ENCODE measurements around the gene PPY.
A peak's percentile ranks its signal among the peaks of the same experiment; 100 is the strongest.
"Not testable (repeated sequence)": the region's sequence is repeated elsewhere in the genome, so short reads cannot be mapped to it uniquely, and the experiment has no call there.

PPY gene

GRCh38 chr17:43905985-43906852, 36.1 kb downstream of the PPY start:
- peak; percentile 84 for DNase-seq (ENCODE audit: low read depth, low spot score)

- no peak for DNase-seq (ENCODE audit: low read depth, low spot score)
These were observed 36.8 kb downstream of the PPY start for GRCh38 chr17:43905400-43905984.

- no peak for DNase-seq (ENCODE audit: low read depth, low spot score)
These were observed 40.3 kb downstream of the PPY start for GRCh38 chr17:43901861-43902589.

- no peak for DNase-seq (ENCODE audit: low read depth, low spot score)
These were observed 41.2 kb downstream of the PPY start for GRCh38 chr17:43900858-43901754.

GRCh38 chr17:43900183-43900857, 42.0 kb downstream of the PPY start:
- DNase-seq (ENCODE audit: low read depth, low spot score), result peak; percentile 94

DNA sequence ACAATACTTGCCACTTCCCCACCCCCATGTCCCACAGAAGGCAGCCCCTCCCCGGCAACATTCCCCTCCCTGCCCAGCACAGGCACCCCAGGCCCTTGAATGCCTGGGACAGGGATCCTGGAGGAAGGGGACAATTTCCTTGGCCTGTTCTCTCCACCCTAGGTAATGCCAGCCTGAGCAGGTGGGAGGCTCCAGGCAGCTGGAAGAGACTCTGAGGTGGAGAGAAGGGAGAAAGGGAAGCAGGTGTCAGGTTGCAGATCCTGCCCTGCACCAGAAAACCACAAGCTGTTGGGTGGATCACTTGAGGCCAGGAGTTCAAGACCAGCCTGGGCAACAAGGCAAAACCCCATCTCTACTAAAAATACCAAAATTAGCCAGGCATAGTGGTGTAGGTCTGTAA, 43.8 kb downstream of the PPY start:
- no peak for DNase-seq (ENCODE audit: low read depth, low spot score)

GRCh38 chr17:43897831-43898230, 44.4 kb downstream of the PPY start:
- DNase-seq (ENCODE audit: low read depth, low spot score), result no peak

GRCh38 chr17:43894494-43894893, 47.8 kb downstream of the PPY start:
- DNase-seq (ENCODE audit: low read depth, low spot score), result not testable (repeated sequence)

DNA sequence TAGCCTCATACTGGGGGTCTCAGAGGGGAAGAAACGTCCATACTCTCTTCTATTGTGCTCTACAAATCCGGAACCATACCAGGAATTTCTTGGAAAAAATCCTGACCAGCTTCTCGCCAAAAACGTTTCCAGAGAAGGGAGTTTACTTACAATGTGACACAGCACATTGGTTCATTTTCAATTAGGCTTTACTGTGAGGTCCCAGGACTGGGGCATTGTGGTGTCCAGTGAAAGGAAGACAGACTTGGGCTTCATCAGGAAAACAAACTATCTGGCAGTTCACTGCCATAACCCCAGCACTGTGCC, 49.7 kb downstream of the PPY start:
- DNase-seq (ENCODE audit: low read depth, low spot score), result no peak

GRCh38 chr17:43891851-43892646, 50.2 kb downstream of the PPY start:
- DNase-seq (ENCODE audit: low read depth, low spot score), result no peak
